HG03108 (cell line): ENCODE data around the gene ZNF615.
"Not testable (repeated sequence)": the region's sequence is repeated elsewhere in the genome, so short reads cannot be mapped to it uniquely, and the experiment has no call there.

Experiments used
- ATAC-seq: cut with Tn5 transposase; IDR thresholded peaks from one replicate; pipeline ENCODE4 v1.9.1; 2021; ENCODE audit warnings: moderate library complexity; ENCODE audit not compliant: unreplicated experiment

The ZNF615 gene

DNA sequence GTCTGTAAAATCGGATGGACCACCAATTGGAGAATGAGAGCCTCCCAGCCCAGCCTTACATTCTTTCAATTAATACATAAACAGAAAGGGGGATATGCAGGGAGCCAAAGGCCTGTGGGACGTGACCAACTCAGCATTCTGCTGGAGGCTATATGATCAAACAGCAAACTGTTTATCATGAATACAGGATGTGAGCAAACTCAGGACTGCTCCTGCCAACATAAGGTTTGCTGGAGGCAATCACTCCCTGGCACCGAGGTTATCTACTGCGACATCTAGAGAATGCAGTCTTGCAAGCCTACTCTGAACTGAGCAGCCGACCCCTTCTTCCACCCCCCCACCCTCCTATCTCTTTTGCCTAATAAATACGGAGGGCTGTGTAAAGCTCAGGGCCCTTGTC lies 27.1 kb downstream of the ZNF615 start:
- not testable (repeated sequence) for ATAC-seq

DNA sequence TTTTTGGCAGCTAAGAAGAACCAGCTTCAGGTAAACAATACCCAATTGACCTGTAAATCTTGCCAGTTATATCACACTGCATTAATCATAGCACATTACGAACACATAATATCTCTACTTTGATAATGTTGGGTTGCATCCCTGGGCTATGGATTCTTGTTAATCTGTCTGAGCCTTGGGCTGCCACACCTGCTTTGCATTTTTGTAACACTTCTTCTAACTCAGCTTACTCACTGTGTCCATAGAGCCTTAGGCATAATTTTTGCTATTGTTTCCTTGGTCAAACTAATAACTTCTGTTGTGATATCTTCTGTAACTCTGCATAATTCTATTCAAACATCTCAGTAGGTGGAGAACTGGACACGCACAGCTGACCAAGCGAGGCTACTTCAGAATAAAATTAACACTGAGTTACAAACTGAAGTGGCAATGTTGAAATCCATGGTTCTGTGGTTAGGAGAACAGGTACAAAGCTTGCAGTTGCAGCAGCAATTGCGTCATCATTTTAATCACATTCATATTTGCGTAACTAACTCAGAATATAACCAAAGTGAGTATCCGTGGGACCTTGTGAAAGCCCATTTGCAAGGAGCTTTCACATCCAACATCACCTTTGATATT lies 27.8 kb downstream of the ZNF615 start:
- no peak for ATAC-seq

DNA sequence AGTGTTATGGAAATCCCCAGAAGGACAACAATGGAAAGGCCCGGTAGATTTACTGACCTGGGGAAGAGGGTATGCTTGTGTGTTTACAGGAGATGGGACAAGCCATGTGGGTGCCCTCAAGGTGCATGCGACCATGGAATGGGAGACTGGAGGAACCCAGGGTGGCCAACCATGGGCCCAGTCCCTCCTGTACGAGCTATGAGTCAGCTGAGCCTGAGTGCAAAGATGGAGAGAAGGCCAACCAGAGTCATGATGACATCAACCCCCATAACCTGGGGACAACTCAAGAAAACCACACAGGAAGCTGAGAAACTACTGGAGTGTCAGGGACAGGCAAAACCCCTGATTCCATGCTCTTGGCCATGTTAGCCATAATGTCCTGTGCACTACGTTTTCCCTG lies 29.1 kb downstream of the ZNF615 start:
- no peak for ATAC-seq

DNA sequence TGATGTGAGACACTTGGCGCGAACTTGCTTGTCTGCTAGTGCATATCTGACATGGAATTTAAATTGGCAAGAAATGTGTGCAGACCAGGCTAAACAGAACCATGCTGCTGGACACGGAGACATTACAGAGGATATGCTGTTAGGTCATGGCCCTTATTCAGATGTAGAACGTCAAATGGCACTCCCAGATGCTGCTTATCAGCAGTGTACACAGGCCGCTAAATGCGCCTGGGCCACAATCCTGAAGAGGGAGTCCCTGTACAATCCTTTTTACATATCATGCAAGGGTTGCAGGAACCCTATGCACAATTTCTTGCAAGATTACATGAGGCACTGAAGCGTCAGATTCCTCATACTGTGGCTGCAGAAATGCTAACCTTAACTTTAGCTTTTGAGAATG lies 30.7 kb downstream of the ZNF615 start:
- no peak for ATAC-seq

DNA sequence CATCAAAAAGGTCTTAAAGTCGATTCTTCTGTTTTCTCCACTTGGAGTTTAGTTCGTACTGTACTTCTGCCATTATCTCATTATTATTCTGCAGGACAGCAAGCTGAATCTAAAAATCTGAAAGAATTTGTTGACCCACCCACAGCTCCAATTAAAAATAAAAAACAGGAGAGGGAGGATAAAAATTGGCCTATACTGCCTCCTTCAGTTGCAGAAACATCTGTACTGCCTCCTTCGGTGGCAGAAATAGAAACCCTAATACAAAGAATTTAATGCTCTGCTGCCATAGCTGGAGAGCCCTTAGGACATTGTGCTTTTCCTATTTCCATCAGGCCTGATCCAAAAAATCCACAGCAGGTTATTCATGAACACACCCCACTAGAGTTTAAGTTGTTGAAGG lies 31.2 kb downstream of the ZNF615 start:
- no peak for ATAC-seq

DNA sequence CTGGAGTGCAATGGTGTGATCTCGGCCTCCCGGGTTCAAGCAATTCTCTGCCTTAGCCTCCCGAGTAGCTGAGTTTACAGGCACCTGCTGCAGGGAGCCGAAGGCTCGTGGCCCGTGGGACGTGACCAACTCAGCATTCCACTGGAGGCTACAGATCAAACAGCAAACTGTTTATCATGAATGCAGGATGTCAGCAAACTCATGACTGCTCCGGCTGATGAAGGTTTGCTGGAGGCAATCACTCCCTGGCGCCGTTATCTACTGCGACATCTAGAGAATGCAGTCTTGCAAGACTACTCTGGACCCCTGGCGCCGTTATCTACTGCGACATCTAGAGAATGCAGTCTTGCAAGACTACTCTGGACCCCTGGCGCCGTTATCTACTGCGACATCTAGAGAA lies 32.2 kb downstream of the ZNF615 start:
- ATAC-seq, result not testable (repeated sequence)

DNA sequence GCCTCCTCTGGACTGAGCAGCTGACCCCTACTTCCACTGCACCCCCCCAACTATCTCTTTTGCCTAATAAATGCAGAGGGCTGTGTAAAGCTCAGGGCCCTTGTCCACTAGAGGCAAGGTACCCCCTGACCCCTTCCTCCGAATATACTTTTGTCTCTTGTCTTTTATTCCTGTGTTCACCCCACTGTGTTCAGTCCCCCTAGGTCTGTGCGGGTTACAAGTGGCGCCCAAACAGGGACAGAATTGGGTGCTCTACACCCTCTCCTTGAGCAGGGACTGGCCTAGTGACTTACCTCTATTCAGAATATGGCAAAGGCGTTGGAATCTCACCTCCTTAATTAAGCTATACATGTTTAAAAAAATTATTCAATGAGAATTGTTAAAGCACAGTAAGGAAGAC lies 36.4 kb downstream of the ZNF615 start:
- no peak for ATAC-seq

DNA sequence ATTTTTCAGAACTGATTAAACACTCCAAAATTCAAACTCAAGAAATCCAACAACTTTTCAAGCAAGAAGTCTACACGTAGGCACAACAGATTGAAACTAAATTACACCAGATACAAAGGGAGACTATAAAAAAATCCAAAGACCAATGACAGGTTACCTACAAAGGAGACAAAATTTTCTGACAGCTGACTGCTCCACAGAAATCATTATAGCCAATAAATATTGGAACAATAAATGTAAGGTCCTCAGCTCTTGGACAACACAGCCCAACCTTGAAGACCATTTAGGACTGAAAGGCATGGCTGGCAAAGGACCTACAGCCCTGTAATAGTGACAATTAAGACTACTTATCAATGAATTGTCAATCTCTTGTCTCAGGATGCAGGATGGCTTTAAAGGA lies 37.3 kb downstream of the ZNF615 start:
- ATAC-seq, result no peak

DNA sequence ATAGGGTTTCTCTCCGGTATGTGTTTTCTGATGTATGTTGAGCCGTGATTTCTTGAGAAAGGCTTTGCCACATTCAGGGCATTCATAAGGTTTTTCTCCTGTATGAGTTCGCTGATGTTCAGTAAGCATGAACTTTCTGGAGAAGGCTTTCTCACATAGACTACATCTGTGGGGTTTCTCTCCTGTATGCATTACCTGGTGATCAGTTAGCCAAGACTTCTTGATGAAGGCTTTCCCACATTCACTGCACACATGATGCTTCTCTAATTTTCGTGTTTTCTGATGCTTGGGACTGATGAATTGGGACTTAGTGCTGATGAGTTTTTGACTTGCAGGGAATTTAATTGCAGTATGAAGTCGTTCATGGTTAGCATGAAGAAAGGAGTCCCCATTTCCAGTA lies 42.4 kb downstream of the ZNF615 start:
- no peak for ATAC-seq

DNA sequence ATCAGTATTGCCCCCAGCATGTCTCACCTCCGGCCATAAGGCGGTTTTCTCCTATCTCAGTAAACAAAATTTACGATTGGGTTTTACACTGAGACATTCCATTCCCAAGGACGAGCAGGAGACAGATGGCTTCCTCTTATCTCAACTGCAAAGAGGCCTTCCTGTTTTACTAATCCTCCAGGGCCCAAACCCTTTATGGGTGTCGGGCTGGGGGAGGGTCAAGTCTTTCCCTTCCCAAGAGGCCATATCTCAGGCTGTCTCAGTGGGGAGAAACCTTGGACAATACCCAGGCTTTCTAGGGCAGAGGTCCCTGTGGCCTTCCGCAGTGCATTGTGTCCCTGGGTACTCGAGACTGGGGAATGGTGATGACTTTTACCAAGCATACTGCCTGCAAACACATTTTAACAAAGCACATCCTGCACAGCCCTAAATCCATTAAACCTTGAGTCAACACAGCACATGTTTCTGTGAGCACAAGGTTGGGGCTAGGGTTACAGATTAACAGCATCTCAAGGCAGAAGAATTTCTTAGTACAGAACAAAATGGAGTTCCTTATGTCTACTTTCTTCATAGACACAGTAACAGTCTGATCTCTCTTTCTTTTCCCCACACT lies 47.3 kb downstream of the ZNF615 start:
- ATAC-seq, result not testable (repeated sequence)

DNA sequence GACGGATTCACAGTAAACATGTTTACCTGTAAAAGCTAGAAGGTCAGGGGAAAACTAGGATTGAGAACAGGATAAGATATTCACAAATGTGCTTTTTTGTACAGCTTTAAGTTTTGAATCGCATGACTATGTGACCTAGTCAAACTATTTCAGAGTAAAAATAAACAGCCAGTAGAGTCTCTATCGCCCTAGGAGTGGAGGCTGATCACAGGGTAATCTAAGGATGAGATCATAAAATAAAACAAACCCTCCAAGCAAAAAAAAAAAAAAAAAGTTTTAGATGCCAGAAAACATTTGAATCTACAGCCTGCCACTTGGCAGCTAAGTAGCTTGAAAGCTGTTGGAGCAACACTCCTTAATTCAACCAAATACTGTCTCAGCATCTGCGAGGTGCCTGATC lies 48.2 kb downstream of the ZNF615 start:
- no peak for ATAC-seq

DNA sequence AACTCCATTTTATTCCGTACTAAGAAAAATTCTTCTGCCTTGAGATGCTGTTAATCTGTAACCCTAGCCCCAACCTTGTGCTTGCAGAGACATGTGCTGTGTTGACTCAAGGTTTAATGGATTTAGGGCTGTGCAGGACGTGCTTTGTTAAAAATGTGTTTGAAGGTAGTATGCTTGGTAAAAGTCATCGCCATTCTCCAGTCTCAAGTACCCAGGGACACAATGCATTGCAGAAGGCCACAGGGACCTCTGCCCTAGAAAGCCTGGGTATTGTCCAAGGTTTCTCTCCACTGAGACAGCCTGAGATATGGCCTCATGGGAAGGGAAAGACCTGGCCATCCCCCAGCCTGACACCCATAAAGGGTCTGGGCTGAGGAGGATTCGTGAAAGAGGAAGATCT lies 50.2 kb downstream of the ZNF615 start:
- ATAC-seq, result not testable (repeated sequence)

DNA sequence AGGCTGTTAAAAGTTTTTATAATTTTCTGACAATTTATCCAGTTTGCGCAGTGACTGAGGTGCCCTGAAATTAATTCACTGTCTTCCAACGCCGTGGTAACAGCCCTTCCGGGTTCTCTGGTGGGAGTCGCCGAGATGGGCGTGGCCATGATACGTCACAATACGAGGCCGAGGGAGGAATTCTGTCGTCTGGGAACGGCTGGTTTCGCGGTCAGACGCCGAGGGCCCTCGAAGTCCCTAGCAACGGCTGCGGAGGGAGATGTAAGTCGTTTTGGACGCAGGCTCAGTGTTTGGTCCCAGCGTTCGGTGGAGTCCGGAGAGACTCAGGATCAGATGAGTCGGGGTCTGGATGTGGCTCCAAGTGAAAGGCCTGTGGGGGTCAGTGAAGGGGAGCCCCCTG lies 59.0 kb downstream of the ZNF615 start:
- ATAC-seq, result no peak

DNA sequence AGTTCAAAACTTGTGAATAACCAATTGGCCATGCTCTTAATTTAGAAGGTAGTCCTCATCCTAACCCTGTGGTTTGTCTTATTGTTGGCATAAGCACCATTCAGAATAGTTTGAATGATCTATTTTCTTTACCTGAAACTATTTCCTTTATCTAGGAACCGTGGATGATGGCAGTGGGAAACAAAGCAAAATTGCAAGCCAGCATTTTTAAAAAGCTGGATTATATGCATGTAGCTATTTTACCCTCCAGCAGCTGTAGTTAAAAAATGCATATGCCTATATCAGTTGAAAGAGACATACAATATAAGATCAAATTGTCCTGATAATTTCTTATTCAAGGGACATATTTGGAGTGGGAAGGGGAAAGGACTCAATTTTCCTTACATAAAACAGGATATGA lies 61.4 kb downstream of the ZNF615 start:
- ATAC-seq, result no peak

DNA sequence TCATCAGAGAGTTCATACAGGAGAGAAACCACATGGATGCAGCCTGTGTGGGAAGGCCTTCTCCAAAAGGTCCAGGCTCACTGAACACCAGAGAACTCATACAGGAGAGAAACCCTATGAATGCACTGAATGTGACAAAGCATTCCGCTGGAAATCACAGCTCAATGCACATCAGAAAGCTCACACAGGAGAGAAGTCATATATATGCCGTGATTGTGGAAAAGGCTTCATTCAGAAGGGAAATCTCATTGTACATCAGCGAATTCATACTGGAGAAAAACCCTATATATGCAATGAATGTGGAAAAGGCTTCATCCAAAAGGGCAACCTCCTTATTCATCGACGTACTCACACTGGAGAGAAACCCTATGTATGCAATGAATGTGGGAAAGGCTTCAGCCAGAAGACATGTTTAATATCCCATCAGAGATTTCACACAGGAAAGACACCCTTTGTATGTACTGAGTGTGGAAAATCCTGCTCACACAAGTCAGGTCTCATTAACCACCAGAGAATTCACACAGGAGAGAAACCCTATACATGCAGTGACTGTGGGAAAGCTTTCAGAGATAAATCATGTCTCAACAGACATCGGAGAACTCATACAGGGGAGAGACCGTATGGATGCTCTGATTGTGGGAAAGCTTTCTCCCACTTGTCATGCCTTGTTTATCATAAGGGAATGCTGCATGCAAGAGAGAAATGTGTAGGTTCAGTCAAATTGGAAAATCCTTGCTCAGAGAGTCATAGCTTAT lies 63.0 kb downstream of the ZNF615 start:
- ATAC-seq, result no peak
